ENCODE measurements around the gene KRT86.

KRT86 gene

DNA sequence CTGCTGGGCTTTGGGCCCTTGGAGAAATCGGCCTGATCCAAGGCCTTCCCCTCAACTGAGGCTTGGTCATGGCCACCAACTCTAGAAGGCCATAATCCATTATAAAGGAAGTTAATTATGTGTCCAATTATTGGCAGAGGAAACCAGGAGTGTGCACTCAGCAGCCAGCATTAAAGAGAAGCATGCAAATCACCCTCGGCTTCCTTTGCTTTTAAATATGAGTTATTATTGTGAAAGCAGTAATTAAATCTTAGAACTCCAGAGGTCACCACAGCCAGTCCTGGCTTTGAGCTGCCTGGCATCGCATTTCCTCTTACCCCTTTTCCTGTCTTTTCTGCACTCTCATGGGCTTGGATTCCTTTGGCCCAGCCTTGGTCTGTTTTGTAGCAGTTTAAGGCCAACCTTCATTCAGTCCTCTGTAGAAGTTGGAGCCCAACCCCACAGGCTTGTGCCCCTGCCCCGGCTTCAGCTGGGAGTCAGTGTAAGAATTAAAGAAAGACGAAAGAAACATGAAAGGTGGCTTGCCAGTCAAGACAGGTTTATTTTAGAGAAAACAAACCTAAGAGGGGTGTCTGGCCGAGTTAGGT is 14.7 kb upstream of the KRT86 start:
- H3K27ac ChIP-seq (ENCODE audit: extremely low read depth, low read depth, low read length): no peak overlapping the region
- H3K4me3 ChIP-seq (ENCODE audit: low read depth, low read length): no peak overlapping the region
- ChIA-PET CTCF (interaction anchor here (0.6 to 2.2 kb wide), 9 partner anchors 8 to 116 kb away, joined by 3 to 7 read pairs (median 4); no protein-coding TSS in a partner anchor), POLR2A (no interaction called here)
- no peaks in the 10 kb centered on the region for H3K36me3 ChIP-seq (ENCODE audit: control insufficient read depth in 2 of 2, insufficient read depth in 1 of 2, low read length in 2 of 2)
- no peaks in the 10 kb centered on the region for H3K9me3 ChIP-seq (ENCODE audit: control insufficient read depth, insufficient read depth, low read depth, low read length)
- H3K4me1 ChIP-seq (ENCODE audit: control insufficient read depth, insufficient read depth, low read length): peaks cover 18% of the 10 kb centered on the region
- TF ChIP-seq, protein P1, sequence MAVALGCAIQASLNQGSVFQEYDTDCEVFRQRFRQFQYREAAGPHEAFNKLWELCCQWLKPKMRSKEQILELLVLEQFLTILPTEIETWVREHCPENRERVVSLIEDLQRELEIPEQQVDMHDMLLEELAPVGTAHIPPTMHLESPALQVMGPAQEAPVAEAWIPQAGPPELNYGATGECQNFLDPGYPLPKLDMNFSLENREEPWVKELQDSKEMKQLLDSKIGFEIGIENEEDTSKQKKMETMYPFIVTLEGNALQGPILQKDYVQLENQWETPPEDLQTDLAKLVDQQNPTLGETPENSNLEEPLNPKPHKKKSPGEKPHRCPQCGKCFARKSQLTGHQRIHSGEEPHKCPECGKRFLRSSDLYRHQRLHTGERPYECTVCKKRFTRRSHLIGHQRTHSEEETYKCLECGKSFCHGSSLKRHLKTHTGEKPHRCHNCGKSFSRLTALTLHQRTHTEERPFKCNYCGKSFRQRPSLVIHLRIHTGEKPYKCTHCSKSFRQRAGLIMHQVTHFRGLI (tag by site-specific recombination; IDR thresholded peaks at IDR 0.05): peak; percentile 95
- TF ChIP-seq ZNF133 (tag by site-specific recombination; IDR thresholded peaks at IDR 0.05) (no peak), ZNF266 (tag by site-specific recombination; IDR thresholded peaks at IDR 0.05; ENCODE audit: low read depth) (no peak), ZNF510 (tag by site-specific recombination; IDR thresholded peaks at IDR 0.05; ENCODE audit: insufficient replicate concordance) (peak; percentile 37), ZNF404 (tag by site-specific recombination; IDR thresholded peaks at IDR 0.05) (no peak), ZNF830 (tag by site-specific recombination; IDR thresholded peaks at IDR 0.05; ENCODE audit: low read depth) (no peak), SETDB1 (IDR thresholded peaks at IDR 0.05; ENCODE audit: insufficient read length, low read length) (peak; percentile 85), ZNF521 (tag by site-specific recombination; IDR thresholded peaks at IDR 0.05) (no peak), TRIM28 (IDR thresholded peaks at IDR 0.05; ENCODE audit: borderline replicate concordance, low read length) (0 out of 2 replicates have a peak, but pooled peaks have one; percentile 39), TCF7L2 (IDR thresholded peaks at IDR 0.05; ENCODE audit: borderline replicate concordance, low read depth, low read length) (no peak)

DNA sequence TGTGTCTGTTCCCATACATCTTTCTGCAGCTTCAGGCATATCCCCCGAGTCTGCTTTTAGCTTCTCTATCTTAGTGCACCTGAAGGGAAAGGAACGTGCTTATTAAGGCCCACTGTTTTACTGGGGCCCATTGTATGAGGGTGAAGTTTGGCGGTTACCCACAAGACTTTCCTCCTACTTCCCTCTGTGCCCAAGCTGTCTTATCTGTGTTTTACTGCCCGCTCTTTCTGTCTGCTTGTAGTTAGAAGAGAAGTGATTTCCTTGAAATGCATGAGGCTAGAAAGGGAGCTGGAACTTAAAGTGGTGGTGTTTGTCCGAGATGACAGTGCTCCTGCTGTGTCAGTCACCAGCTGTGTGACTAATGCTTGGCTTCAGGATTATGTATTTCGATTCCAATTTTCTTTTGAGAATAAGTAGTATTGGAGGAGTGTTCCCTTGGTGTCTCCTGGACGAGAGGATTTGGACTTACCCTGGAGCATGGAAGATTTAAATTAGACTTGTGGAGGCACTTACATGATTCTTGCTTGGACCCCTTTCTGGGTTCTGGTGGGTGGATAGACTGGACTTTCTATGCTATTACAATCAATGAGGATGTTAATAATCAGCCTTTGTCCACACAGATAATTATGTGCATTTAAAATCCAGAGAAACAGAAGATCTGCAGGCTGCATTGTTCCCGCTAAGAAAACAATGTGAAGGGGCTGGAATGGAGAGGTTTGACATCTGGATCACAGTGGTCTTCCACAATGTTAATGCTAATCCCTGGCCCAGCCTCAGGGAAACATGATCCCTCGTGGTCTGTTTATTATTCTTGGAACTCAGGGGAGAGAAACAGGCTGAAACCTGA is 13.9 kb upstream of the KRT86 start:
- H3K36me3 ChIP-seq (ENCODE audit: control insufficient read depth in 2 of 2, insufficient read depth in 1 of 2, low read length in 2 of 2): no peaks in the 10 kb centered on the region
- H3K4me1 ChIP-seq (ENCODE audit: control insufficient read depth, insufficient read depth, low read length): peaks cover 18% of the 10 kb centered on the region
- ChIA-PET POLR2A (no interaction called here), CTCF (interaction anchor here (0.6 to 2.2 kb wide), 10 partner anchors 7 to 117 kb away, joined by 3 to 7 read pairs (median 4); no protein-coding TSS in a partner anchor)
- peak overlapping the region; percentile 22; the same call in 1 of the 2 replicates for H3K27ac ChIP-seq (ENCODE audit: extremely low read depth, low read depth, low read length)
- H3K4me3 ChIP-seq (ENCODE audit: low read depth, low read length): no peak overlapping the region
- H3K9me3 ChIP-seq (ENCODE audit: control insufficient read depth, insufficient read depth, low read depth, low read length): no peaks in the 10 kb centered on the region
- TF ChIP-seq ZNF184 (tag by site-specific recombination; IDR thresholded peaks at IDR 0.05): no peak
- peak; percentile 61; the same call in 1 of the 2 replicates for TF ChIP-seq ZNF843 (tag by site-specific recombination; IDR thresholded peaks at IDR 0.05)
- 0 out of 2 replicates have a peak, but pooled peaks have one; percentile 20 for TF ChIP-seq ZSCAN30 (tag by site-specific recombination; IDR thresholded peaks at IDR 0.05)
- TF ChIP-seq, protein P2, sequence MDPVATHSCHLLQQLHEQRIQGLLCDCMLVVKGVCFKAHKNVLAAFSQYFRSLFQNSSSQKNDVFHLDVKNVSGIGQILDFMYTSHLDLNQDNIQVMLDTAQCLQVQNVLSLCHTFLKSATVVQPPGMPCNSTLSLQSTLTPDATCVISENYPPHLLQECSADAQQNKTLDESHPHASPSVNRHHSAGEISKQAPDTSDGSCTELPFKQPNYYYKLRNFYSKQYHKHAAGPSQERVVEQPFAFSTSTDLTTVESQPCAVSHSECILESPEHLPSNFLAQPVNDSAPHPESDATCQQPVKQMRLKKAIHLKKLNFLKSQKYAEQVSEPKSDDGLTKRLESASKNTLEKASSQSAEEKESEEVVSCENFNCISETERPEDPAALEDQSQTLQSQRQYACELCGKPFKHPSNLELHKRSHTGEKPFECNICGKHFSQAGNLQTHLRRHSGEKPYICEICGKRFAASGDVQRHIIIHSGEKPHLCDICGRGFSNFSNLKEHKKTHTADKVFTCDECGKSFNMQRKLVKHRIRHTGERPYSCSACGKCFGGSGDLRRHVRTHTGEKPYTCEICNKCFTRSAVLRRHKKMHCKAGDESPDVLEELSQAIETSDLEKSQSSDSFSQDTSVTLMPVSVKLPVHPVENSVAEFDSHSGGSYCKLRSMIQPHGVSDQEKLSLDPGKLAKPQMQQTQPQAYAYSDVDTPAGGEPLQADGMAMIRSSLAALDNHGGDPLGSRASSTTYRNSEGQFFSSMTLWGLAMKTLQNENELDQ (tag by site-specific recombination; IDR thresholded peaks at IDR 0.05; ENCODE audit: low read depth): no peak
- no peak for TF ChIP-seq MYNN (tag by site-specific recombination; IDR thresholded peaks at IDR 0.05; ENCODE audit: borderline replicate concordance)
- TF ChIP-seq ZNF561 (tag by site-specific recombination; IDR thresholded peaks at IDR 0.05; ENCODE audit: borderline replicate concordance): peak; percentile 78; the same call in 1 of the 2 replicates
- TF ChIP-seq BCL11B (tag by site-specific recombination; IDR thresholded peaks at IDR 0.05; ENCODE audit: low read depth): no peak
- TF ChIP-seq ZNF596 (tag by site-specific recombination; IDR thresholded peaks at IDR 0.05): peak; percentile 48; the same call in 1 of the 2 replicates
- peak; percentile 58 for TF ChIP-seq ZXDB (tag by site-specific recombination; IDR thresholded peaks at IDR 0.05)
- TF ChIP-seq ZNF626 (tag by site-specific recombination; IDR thresholded peaks at IDR 0.05): no peak
- peak; percentile 48; the same call in 1 of the 2 replicates for TF ChIP-seq ZBTB8A (tag by site-specific recombination; IDR thresholded peaks at IDR 0.05)
- TF ChIP-seq WT1 (tag by site-specific recombination; IDR thresholded peaks at IDR 0.05): peak; percentile 61; the same call in 1 of the 2 replicates
- 0 out of 2 replicates have a peak, but pooled peaks have one; percentile 19 for TF ChIP-seq PRDM1 (tag by site-specific recombination; IDR thresholded peaks at IDR 0.05)
- 0 out of 2 replicates have a peak, but pooled peaks have one; percentile 16 for TF ChIP-seq ZNF629 (tag by site-specific recombination; IDR thresholded peaks at IDR 0.05)
- 0 out of 2 replicates have a peak, but pooled peaks have one; percentile 19 for TF ChIP-seq ZBTB48 (tag by site-specific recombination; IDR thresholded peaks at IDR 0.05)
- TF ChIP-seq, protein P3, sequence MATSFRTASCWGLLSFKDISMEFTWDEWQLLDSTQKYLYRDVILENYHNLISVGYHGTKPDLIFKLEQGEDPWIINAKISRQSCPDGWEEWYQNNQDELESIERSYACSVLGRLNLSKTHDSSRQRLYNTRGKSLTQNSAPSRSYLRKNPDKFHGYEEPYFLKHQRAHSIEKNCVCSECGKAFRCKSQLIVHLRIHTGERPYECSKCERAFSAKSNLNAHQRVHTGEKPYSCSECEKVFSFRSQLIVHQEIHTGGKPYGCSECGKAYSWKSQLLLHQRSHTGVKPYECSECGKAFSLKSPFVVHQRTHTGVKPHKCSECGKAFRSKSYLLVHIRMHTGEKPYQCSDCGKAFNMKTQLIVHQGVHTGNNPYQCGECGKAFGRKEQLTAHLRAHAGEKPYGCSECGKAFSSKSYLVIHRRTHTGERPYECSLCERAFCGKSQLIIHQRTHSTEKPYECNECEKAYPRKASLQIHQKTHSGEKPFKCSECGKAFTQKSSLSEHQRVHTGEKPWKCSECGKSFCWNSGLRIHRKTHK (tag by site-specific recombination; IDR thresholded peaks at IDR 0.05): no peak
- TF ChIP-seq, protein P4, sequence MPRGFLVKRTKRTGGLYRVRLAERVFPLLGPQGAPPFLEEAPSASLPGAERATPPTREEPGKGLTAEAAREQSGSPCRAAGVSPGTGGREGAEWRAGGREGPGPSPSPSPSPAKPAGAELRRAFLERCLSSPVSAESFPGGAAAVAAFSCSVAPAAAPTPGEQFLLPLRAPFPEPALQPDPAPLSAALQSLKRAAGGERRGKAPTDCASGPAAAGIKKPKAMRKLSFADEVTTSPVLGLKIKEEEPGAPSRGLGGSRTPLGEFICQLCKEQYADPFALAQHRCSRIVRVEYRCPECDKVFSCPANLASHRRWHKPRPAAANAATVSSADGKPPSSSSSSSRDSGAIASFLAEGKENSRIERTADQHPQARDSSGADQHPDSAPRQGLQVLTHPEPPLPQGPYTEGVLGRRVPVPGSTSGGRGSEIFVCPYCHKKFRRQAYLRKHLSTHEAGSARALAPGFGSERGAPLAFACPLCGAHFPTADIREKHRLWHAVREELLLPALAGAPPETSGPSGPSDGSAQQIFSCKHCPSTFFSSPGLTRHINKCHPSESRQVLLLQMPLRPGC (tag by site-specific recombination; IDR thresholded peaks at IDR 0.05): no peak
